NT2/D1 (cell line): ENCODE measurements around the gene MRPS26.

Experiments used
- YY1 ChIP-seq: IDR thresholded peaks from 2 replicates; pipeline ENCODE4 v1.6.1; 2011; ENCODE audit not compliant: insufficient read length, insufficient read depth
- ZNF274 ChIP-seq: IDR thresholded peaks from 2 replicates; pipeline ENCODE4 v1.6.1; 2011; ENCODE audit warnings: mild to moderate bottlenecking, low read depth, low read length

- no peak for TF ChIP-seq YY1
- TF ChIP-seq ZNF274 = no peak
Observed at GRCh38 chr20:3071266-3071609, 25.4 kb downstream of the MRPS26 start.
